Brain microvascular endothelial cell (primary cell): ENCODE data around the gene CREB3L2.
A peak's percentile ranks its signal among the peaks of the same experiment; 100 is the strongest.

ENCODE experiments used
- DNase-seq: peaks from one replicate; pipeline ENCODE4 v3.0.0-alpha.2; 2020
- H3K27ac ChIP-seq: fragments of 250-450 bp; sonication (Bioruptor Pico); 2 replicates; pipeline ENCODE4 v1.5.1; 2020; ENCODE audit warnings: mild to moderate bottlenecking, moderate library complexity
- H3K27me3 ChIP-seq: fragments of 250-450 bp; sonication (Bioruptor Pico); replicated peaks from 2 replicates; pipeline ENCODE4 v1.5.1; 2020; ENCODE audit warnings: mild to moderate bottlenecking
- H3K36me3 ChIP-seq: fragments of 250-450 bp; sonication (Bioruptor Pico); replicated peaks from 2 replicates; pipeline ENCODE4 v1.5.1; 2020; ENCODE audit warnings: mild to moderate bottlenecking
- H3K4me3 ChIP-seq: 2 replicates; pipeline ENCODE4 v1.5.1; 2011; ENCODE audit warnings: low read depth, mild to moderate bottlenecking, control low read depth, low read length, moderate library complexity
- in situ Hi-C: cut with HindIII; loops from 2 replicates; pipeline ENCODE4 v1.10.0; 2017; ENCODE audit warnings: low sequenced_read_pairs, low pct_ligation_motif_present
- TF ChIP-seq, protein P1 (sequence below): IDR thresholded peaks from 2 replicates; pipeline ENCODE4 v1.5.1; 2011; ENCODE audit warnings: low read depth, mild to moderate bottlenecking, moderate library complexity, low read length, control low read depth, inconsistent platforms; ENCODE audit errors: missing control alignments

Gene CREB3L2

DNA sequence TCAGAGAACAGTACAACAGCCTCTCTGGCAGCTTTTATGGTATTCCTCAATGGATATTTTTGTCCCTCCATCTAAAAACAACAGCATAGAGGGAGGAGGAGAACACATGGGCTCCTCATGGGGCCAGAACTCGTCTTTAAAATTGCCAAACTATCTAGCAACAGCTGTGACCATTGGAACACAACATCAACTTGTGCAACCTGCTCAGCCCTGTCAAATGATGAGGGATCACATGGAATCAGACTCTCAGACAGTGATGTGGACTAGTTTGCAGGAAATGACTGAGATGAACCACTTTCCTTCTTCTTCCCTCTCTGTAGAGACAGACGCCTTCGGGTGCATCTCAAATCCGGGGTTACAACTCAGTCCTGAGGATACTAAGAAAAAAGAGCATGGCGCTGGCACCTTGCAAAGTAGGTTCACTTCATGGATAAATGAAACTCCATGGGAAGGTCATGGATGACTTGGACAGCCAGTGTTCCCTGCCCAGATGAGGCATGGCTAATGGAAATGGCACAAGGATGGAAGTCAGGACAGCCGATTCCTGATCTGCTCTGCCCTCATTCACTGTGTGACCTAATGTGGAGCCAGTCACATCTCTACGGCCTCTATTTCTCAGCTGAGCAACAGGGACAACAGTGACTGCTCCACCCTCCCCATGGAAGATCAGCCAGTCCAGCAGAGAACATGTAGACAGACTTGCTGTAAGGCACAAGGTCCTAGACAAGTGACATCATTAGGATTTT is 130.5 kb downstream of the CREB3L2 start:
- TF ChIP-seq, protein P1, sequence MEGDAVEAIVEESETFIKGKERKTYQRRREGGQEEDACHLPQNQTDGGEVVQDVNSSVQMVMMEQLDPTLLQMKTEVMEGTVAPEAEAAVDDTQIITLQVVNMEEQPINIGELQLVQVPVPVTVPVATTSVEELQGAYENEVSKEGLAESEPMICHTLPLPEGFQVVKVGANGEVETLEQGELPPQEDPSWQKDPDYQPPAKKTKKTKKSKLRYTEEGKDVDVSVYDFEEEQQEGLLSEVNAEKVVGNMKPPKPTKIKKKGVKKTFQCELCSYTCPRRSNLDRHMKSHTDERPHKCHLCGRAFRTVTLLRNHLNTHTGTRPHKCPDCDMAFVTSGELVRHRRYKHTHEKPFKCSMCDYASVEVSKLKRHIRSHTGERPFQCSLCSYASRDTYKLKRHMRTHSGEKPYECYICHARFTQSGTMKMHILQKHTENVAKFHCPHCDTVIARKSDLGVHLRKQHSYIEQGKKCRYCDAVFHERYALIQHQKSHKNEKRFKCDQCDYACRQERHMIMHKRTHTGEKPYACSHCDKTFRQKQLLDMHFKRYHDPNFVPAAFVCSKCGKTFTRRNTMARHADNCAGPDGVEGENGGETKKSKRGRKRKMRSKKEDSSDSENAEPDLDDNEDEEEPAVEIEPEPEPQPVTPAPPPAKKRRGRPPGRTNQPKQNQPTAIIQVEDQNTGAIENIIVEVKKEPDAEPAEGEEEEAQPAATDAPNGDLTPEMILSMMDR = no peak
- in situ Hi-C loops = no loop called here
- Histone ChIP-seq H3K36me3 (peaks cover 46% of the 10 kb centered on the region), H3K27me3 (no peaks in the 10 kb centered on the region), H3K27ac (peak overlapping the region; percentile 19), H3K4me3 (no peak overlapping the region)
- no peak for DNase-seq

DNA sequence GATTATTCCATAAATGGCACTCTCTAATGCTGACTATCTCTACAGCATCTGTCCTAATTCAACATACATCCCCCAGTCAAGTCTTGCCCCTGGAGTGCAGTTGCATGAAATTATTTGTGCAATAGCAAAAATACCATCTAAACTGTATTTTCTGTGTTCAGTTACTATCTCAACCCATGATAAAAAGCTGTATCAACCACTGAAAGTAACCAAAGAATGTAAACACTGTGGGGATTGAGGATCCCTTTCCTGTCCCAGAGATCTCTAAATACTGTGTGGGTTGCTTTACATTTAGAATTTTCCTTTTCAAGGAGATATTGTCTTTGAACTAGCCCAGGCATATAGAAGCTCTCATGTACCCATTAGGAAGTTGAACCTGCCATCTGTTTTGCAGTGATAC is 131.2 kb downstream of the CREB3L2 start:
- H3K4me3 ChIP-seq = no peak overlapping the region
- TF ChIP-seq, protein P1 = no peak
- DNase-seq = no peak
- in situ Hi-C loops = no loop called here
- H3K27me3 ChIP-seq = no peaks in the 10 kb centered on the region
- H3K36me3 ChIP-seq = peaks cover 49% of the 10 kb centered on the region
- peak overlapping the region; percentile 19 for H3K27ac ChIP-seq

DNA sequence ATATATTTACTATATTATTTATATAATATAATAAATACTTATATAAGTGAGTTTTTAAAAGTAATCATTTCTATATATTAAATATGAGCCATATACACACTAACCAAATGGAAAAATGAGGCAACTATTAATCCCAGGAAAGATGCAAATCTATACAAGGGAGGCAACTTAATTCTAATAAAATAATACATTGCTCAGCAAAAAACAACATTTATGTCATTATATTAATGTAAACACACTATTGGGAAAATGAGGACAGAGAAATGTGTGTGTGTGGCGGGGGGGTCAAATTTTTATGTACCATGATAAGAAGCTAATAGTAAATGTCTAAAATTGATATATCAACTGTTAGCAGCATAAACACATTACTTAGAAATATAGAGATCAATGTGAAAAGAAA is 131.8 kb downstream of the CREB3L2 start:
- H3K27me3 ChIP-seq = no peaks in the 10 kb centered on the region
- no peak for DNase-seq
- no peak overlapping the region for H3K4me3 ChIP-seq
- H3K36me3 ChIP-seq = peaks cover 52% of the 10 kb centered on the region
- H3K27ac ChIP-seq = no peak overlapping the region
- in situ Hi-C loops = no loop called here
- TF ChIP-seq, protein P1 = no peak

DNA sequence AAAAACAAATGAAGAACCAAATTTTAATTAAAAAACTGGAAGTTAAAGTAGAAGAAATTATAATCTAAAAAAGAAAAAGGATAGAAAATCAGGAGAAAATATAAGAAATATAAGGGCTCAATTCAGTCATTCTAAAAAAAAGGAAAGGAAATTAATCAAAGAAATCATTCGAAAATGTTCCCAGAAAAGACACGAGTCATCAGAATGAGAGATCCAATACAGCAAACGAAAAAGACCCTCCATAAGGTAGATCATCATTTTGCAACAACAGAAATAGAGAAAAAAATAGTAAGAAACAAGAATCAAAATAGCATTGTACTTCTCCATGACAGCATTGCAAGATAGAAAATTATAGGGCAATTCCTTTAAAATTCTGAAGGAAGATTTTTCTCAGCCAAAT is 132.6 kb downstream of the CREB3L2 start:
- no peak for DNase-seq
- TF ChIP-seq, protein P1 = no peak
- H3K36me3 ChIP-seq = peaks cover 59% of the 10 kb centered on the region
- in situ Hi-C loops = no loop called here
- no peak overlapping the region for H3K4me3 ChIP-seq
- H3K27ac ChIP-seq = no peak overlapping the region
- no peaks in the 10 kb centered on the region for H3K27me3 ChIP-seq

DNA sequence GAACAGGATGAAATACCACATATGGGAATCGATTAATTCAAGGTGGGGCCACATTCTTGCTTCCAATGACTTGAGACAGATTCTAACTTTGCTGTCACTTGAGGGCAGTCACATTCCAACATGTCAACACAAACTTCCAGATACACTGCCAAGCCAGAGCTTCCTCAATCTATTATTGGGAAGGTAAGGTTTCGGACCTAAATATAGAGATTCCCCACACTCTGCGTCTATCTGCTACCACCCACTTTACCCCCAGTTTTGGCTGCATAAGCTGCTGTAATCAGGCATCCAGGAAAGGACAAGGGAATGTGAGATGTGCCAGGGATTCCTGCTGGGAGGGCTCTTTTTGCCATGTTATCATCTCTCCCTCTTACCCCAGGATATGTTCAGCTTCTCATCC is 134.6 kb downstream of the CREB3L2 start:
- H3K27me3 ChIP-seq = no peaks in the 10 kb centered on the region
- TF ChIP-seq, protein P1 = no peak
- H3K4me3 ChIP-seq = no peak overlapping the region
- no peak overlapping the region for H3K27ac ChIP-seq
- peaks cover 59% of the 10 kb centered on the region for H3K36me3 ChIP-seq
- in situ Hi-C loops = no loop called here
- DNase-seq = no peak

- in situ Hi-C loops = no loop called here
- no peak overlapping the region for H3K4me3 ChIP-seq
- DNase-seq = no peak
- H3K36me3 ChIP-seq = peaks cover 58% of the 10 kb centered on the region
- H3K27me3 ChIP-seq = no peaks in the 10 kb centered on the region
- TF ChIP-seq, protein P1 = no peak
- no peak overlapping the region for H3K27ac ChIP-seq
Observed at GRCh38 chr7:137865764-137866163, 136.1 kb downstream of the CREB3L2 start.
